SU-DHL-6 (cell line): ENCODE measurements around the gene TMEM163.

Experiments
- CTCF ChIP-seq: fragments of 200-600 bp; sonication (generic); IDR thresholded peaks from one replicate; pipeline ENCODE4 v1.5.1; 2017; ENCODE audit warnings: antibody characterized with exemption, mild to moderate bottlenecking, low read length, moderate library complexity; ENCODE audit not compliant: insufficient read depth, poor library complexity, severe bottlenecking
- EZH2phosphoT487 ChIP-seq: fragments of 200-600 bp; sonication (generic), shearing (Covaris generic); conservative IDR thresholded peaks from 2 replicates; pipeline ENCODE4 v1.6.1; 2018; ENCODE audit warnings: mild to moderate bottlenecking, antibody characterized with exemption, low read length, moderate library complexity, mixed read lengths

- no peak for TF ChIP-seq CTCF
- no peak for TF ChIP-seq EZH2phosphoT487
Measured at GRCh38 chr2:134682726-134683125, 36.1 kb downstream of the TMEM163 start.
